Stimulated activated CD8-positive, alpha-beta memory T cell treated with anti-CD3 and anti-CD28 coated beads, Interleukin-7, amount 100 ng/mL, for 24 hours (primary cell): ENCODE results near the gene ACBD3.
A peak's percentile ranks its signal among the peaks of the same experiment; 100 is the strongest.

Experiments
- DNase-seq: peaks from one replicate; pipeline ENCODE4 v3.0.0-alpha.2; 2020; ENCODE audit warnings: low read depth

ACBD3 gene

GRCh38 chr1:226111883-226112261 lies 74.7 kb downstream of the ACBD3 start:
- no peak for DNase-seq

DNA sequence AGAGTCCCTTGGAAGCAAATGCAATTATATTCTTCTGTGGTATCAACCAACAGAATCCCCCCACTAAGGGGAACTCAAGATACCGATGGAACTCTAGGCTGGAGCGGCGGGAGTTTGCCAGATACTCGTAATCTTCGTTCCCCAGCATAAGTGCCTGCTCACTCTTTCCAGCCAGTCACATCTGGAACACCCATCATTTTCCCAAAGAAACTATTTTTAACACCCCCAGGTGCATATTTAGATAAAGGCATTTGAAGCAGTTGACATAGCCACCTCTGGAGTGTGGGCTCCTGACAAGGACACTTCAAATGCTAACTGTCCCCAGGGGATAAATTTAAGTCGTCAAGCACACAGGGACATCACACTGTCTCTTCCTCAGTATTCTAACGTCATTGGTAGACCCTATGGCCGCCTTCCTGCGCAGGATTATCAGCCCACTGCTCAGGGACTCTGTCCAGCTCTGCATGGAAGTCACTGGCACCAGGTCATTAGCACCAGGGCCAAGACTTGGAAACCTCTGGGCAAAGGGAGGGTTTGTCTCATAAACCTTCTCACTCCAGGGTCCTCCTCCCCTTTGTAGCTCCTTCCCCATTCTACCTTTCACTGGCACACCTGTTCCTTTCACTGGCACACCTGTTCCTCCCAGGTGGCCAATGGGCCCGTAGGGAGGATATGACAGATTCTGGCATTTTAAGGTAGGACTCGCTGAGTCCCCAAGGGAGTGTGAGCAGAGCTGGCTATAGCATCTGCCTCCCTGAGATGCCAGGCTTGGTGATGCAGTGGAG lies 75.3 kb downstream of the ACBD3 start:
- DNase-seq = no peak

DNA sequence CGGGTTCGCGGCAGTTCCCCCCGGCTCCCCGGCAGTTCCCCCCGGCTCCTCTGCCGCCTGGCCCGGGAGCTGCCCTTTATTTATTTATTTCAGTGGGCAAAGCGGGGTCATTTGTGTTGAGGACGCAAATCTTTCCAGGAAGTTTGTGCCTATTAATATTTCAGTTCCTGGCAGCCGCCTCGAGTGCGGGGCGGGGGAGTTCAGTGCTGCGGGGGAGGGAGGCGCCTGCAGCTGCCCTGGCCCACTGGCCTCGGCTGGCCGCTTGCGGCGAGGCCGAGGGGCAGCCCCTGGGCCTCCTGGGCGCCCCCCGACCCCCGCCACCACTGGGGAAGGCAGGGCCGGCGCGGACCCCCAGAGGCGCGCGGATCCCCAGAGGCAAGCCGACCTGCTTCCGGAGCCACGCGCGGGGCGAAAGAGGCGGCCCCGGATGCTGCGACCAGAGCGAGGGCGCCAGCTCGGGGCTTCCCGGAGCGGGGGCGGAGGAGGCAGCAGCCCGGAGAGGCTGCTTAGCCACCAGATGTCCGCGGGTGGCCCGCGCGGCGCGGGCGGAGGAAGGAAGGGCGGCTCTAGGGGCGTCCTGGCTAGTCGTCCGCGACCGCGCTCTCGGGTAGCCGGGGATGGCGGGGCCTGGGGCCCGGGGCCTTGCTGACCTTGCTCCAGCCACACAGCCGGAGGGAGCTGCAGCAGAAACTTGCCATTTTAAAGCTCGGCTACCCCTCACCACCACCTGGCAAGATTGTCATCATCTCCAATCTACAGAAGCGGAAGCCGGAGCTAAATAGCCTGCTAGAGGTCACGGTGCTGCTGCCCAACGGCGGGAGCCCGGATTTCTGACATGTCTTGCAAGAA lies 76.1 kb downstream of the ACBD3 start:
- peak; percentile 29 for DNase-seq

DNA sequence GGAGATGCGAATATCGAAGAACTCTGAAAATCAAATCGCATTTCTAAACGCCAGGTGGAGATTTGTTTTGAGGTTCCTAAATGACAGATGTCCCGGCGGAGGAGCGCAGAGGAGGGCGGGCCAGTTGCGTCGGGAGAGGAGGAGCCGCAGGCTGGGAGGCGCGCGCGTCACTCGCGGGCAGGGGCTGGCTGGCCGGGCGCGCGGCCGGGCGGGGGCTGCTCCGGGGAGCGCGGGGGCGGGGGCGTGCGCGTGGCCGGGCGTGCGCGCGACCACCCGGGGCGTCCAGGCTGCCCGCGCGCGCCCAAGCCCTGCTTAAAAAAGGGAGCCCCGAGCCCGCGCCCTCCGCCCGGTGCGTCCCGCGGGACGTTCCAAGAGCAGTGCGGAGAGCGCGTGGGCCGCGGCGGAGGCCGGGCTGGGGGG lies 76.7 kb downstream of the ACBD3 start:
- DNase-seq = peak; percentile 59

- DNase-seq = no peak
Measured at GRCh38 chr1:226108935-226109828, 77.4 kb downstream of the ACBD3 start.

- DNase-seq = no peak
Measured at GRCh38 chr1:226107471-226108460, 78.8 kb downstream of the ACBD3 start.

GRCh38 chr1:226104671-226105121 lies 81.8 kb downstream of the ACBD3 start:
- no peak for DNase-seq

GRCh38 chr1:226100436-226101391 lies 85.8 kb downstream of the ACBD3 start:
- DNase-seq = no peak

GRCh38 chr1:226098870-226099835 lies 87.4 kb downstream of the ACBD3 start:
- DNase-seq = no peak

- DNase-seq = no peak
Measured at GRCh38 chr1:226097866-226098625, 88.5 kb downstream of the ACBD3 start.

GRCh38 chr1:226095286-226095685 lies 91.3 kb downstream of the ACBD3 start:
- no peak for DNase-seq
